SU-DHL-6 (cell line): ENCODE data around the gene CORO1C.

ENCODE experiments used
- CTCF ChIP-seq: fragments of 200-600 bp; sonication (generic); IDR thresholded peaks from one replicate; pipeline ENCODE4 v1.5.1; 2017; ENCODE audit warnings: antibody characterized with exemption, mild to moderate bottlenecking, low read length, moderate library complexity; ENCODE audit not compliant: insufficient read depth, poor library complexity, severe bottlenecking
- EZH2phosphoT487 ChIP-seq: fragments of 200-600 bp; sonication (generic), shearing (Covaris generic); conservative IDR thresholded peaks from 2 replicates; pipeline ENCODE4 v1.6.1; 2018; ENCODE audit warnings: mild to moderate bottlenecking, antibody characterized with exemption, low read length, moderate library complexity, mixed read lengths

GRCh38 chr12:108699955-108700563, 31.3 kb downstream of the CORO1C start:
- TF ChIP-seq CTCF (no peak), EZH2phosphoT487 (no peak)
